Esophagus (tissue), 2 donors: Measurements from ENCODE around the gene ZNF536. TPM values are rescaled to one million over a fixed set of nuclear protein-coding genes. Genes with fewer than 3 reads are reported as not detected.
"Not testable (repeated sequence)": the region's sequence is repeated elsewhere in the genome, so short reads cannot be mapped to it uniquely, and the experiment has no call there.

Experiments
- H3K27ac ChIP-seq, 2 donors: one replicate each; pipeline ENCODE4 v1.5.1; 2013; ENCODE audit warnings: low read depth in 2 of 2, mild to moderate bottlenecking in 2 of 2, inconsistent platforms in 1 of 2, low read length in 1 of 2, moderate library complexity in 1 of 2
- H3K27me3 ChIP-seq, 2 donors: one replicate each; pipeline ENCODE4 v1.6.1; 2013; ENCODE audit warnings: low read length in 2 of 2, control low read depth in 1 of 2, mild to moderate bottlenecking in 1 of 2; ENCODE audit not compliant: insufficient read depth in 2 of 2, control insufficient read depth in 1 of 2
- H3K36me3 ChIP-seq, 2 donors: one replicate each; pipeline ENCODE4 v1.6.1; 2013; ENCODE audit warnings: low read length in 1 of 2; ENCODE audit not compliant: control insufficient read depth in 2 of 2, insufficient read depth in 2 of 2
- H3K4me1 ChIP-seq, 2 donors: one replicate each; pipeline ENCODE4 v1.6.1; 2013; ENCODE audit warnings: low read length in 1 of 2; ENCODE audit not compliant: control insufficient read depth in 2 of 2, insufficient read depth in 2 of 2
- H3K4me3 ChIP-seq, 2 donors: one replicate each; pipeline ENCODE4 v1.5.1; 2013; ENCODE audit warnings: low read length in 2 of 2, mild to moderate bottlenecking in 2 of 2, low read depth in 1 of 2, moderate library complexity in 1 of 2
- H3K9me3 ChIP-seq, 2 donors: one replicate each; pipeline ENCODE4 v1.6.1; 2013; ENCODE audit warnings: mild to moderate bottlenecking in 2 of 2, low read depth in 1 of 2, low read length in 1 of 2, moderate library complexity in 1 of 2; ENCODE audit not compliant: control insufficient read depth in 2 of 2, insufficient read depth in 1 of 2
- WGBS, 2 donors: extraction: QIAGEN DNeasy Blood & Tissue Kit; methylation state at CpG; one replicate each; pipeline ENCODE4 v1.1.7; 2013; 5-methylcytosine and 5-hydroxymethylcytosine counted together
- polyA plus RNA-seq, 2 donors: library from polyadenylated mRNA; stranded (reverse); fragments of 200-250 nt; gene quantifications; one replicate each; pipeline ENCODE4 v1.2.3, GENCODE V29; 2013
- donor health status: healthy with polysubstance abuse.
- donor health status: Bipolar disorder and iron deficiency.

ZNF536 gene
- polyA plus RNA-seq, 2 donors: 0.53 to 0.57 TPM

- Histone ChIP-seq H3K4me1 (peaks cover 0 to 3% of the 10 kb centered on the region in 2 donors), H3K4me3 (no peak overlapping the region), H3K9me3 (no peaks in the 10 kb centered on the region), H3K36me3 (no peaks in the 10 kb centered on the region), H3K27ac (no peak overlapping the region), H3K27me3 (peaks cover 0 to 3% of the 10 kb centered on the region in 2 donors)
- 75 to 79% methylated on average over 6 of the region's 6 CpGs for whole genome bisulfite sequencing, 2 donors
Observed at GRCh38 chr19:30453743-30454142, 81.6 kb downstream of the ZNF536 start.

GRCh38 chr19:30455881-30456280 is 83.7 kb downstream of the ZNF536 start:
- Histone ChIP-seq H3K36me3 (no peaks in the 10 kb centered on the region), H3K4me3 (no peak overlapping the region), H3K27ac (no peak overlapping the region), H3K9me3 (no peaks in the 10 kb centered on the region), H3K27me3 (no peaks in the 10 kb centered on the region), H3K4me1 (peaks cover 0 to 2% of the 10 kb centered on the region in 2 donors)
- 84 to 91% methylated on average over 1 of the region's 1 CpG for WGBS, 2 donors

- no peaks in the 10 kb centered on the region for H3K9me3 ChIP-seq
- H3K27ac ChIP-seq: no peak overlapping the region
- no peaks in the 10 kb centered on the region for H3K4me1 ChIP-seq
- H3K4me3 ChIP-seq: no peak overlapping the region
- no peaks in the 10 kb centered on the region for H3K27me3 ChIP-seq
- 63 to 67% methylated on average over 4 of the region's 4 CpGs for WGBS, 2 donors
- no peaks in the 10 kb centered on the region for H3K36me3 ChIP-seq
Observed at GRCh38 chr19:30457484-30457883, 85.3 kb downstream of the ZNF536 start.

DNA sequence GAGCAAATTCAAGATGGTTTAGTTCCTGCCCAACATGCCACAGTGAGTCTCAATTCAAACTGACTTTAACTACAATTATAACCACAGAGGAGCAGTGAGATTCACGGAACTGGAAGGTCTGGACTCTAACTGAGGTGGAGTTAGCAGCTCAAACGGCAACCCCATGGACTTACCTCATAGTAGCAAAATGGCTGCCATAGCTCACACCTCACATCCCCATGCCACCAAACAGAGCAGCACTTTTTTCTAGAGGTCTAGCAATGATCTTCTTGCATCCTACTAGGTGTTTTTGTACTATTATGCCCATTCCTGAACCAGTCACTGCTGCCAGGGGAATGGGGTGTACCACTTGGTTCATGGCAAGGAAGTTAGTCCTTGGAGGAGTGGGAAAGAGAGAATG is 87.7 kb downstream of the ZNF536 start:
- no peaks in the 10 kb centered on the region for H3K27me3 ChIP-seq
- no peak overlapping the region for H3K4me3 ChIP-seq
- 88 to 89% methylated on average over 2 of the region's 2 CpGs for WGBS, 2 donors

GRCh38 chr19:30464162-30464561 is 92.0 kb downstream of the ZNF536 start:
- Histone ChIP-seq H3K4me1 (no peaks in the 10 kb centered on the region), H3K9me3 (peaks cover 0 to 4% of the 10 kb centered on the region in 2 donors), H3K27me3 (no peaks in the 10 kb centered on the region), H3K4me3 (no peak overlapping the region), H3K36me3 (no peaks in the 10 kb centered on the region), H3K27ac (no peak overlapping the region)
- 89 to 90% methylated on average over 8 of the region's 8 CpGs for WGBS, 2 donors

More for the DNA sequence above, 87.7 kb downstream of the ZNF536 start:
- H3K4me1 ChIP-seq: no peaks in the 10 kb centered on the region
- no peak overlapping the region for H3K27ac ChIP-seq
- H3K9me3 ChIP-seq: no peaks in the 10 kb centered on the region
- H3K36me3 ChIP-seq: no peaks in the 10 kb centered on the region

GRCh38 chr19:30466598-30466997 is 94.4 kb downstream of the ZNF536 start:
- not testable (repeated sequence) for H3K9me3 ChIP-seq, H3K27me3 ChIP-seq, H3K27ac ChIP-seq, H3K4me1 ChIP-seq, H3K4me3 ChIP-seq, H3K36me3 ChIP-seq
- 96 to 99% methylated on average over 4 of the region's 4 CpGs for WGBS, 2 donors

- Histone ChIP-seq H3K27ac (no peak overlapping the region), H3K4me3 (no peak overlapping the region), H3K9me3 (peaks cover 0 to 4% of the 10 kb centered on the region in 2 donors), H3K27me3 (no peaks in the 10 kb centered on the region), H3K4me1 (no peaks in the 10 kb centered on the region), H3K36me3 (no peaks in the 10 kb centered on the region)
- WGBS, 2 donors: 84 to 87% methylated on average over 4 of the region's 4 CpGs
Observed at GRCh38 chr19:30467239-30467638, 95.1 kb downstream of the ZNF536 start.

GRCh38 chr19:30469774-30470173 is 97.6 kb downstream of the ZNF536 start:
- no peak overlapping the region for H3K4me3 ChIP-seq
- peaks cover 0 to 4% of the 10 kb centered on the region in 2 donors for H3K9me3 ChIP-seq
- no peaks in the 10 kb centered on the region for H3K27me3 ChIP-seq
- no peaks in the 10 kb centered on the region for H3K4me1 ChIP-seq
- 48% methylated on average over 5 of the region's 5 CpGs for WGBS, 2 donors
- no peak overlapping the region for H3K27ac ChIP-seq
- H3K36me3 ChIP-seq: no peaks in the 10 kb centered on the region

GRCh38 chr19:30471441-30471840 is 99.3 kb downstream of the ZNF536 start:
- WGBS, 2 donors: 89% methylated on average over 4 of the region's 4 CpGs
- Histone ChIP-seq H3K4me3 (no peak overlapping the region), H3K27ac (no peak overlapping the region), H3K4me1 (no peaks in the 10 kb centered on the region), H3K36me3 (no peaks in the 10 kb centered on the region), H3K9me3 (peaks cover 0 to 4% of the 10 kb centered on the region in 2 donors), H3K27me3 (no peaks in the 10 kb centered on the region)

GRCh38 chr19:30473334-30473867 is 101.2 kb downstream of the ZNF536 start:
- WGBS, 2 donors: 66 to 77% methylated on average over 5 of the region's 5 CpGs
- Histone ChIP-seq H3K9me3 (peaks cover 0 to 4% of the 10 kb centered on the region in 2 donors), H3K27me3 (no peaks in the 10 kb centered on the region), H3K27ac (no peak overlapping the region), H3K4me1 (no peaks in the 10 kb centered on the region), H3K4me3 (no peak overlapping the region), H3K36me3 (no peaks in the 10 kb centered on the region)
